ENCODE measurements around the gene CMTM7.
"Not testable (repeated sequence)": the region's sequence is repeated elsewhere in the genome, so short reads cannot be mapped to it uniquely, and the experiment has no call there.

Gene CMTM7

GRCh38 chr3:32383136-32383711 lies 8.4 kb upstream of the CMTM7 start:
- no peak for DNase-seq

GRCh38 chr3:32384938-32385337 lies 6.7 kb upstream of the CMTM7 start:
- DNase-seq, result no peak

- DNase-seq, result no peak
Measured at GRCh38 chr3:32387512-32387911, 4.1 kb upstream of the CMTM7 start.

GRCh38 chr3:32389577-32389976 lies 2.1 kb upstream of the CMTM7 start:
- DNase-seq, result not testable (repeated sequence)

GRCh38 chr3:32392536-32393302 lies 1.1 kb downstream of the CMTM7 start:
- no peak for DNase-seq

- no peak for DNase-seq
Measured at GRCh38 chr3:32395496-32395895, 3.8 kb downstream of the CMTM7 start.

GRCh38 chr3:32397941-32398340 lies 6.3 kb downstream of the CMTM7 start:
- no peak for DNase-seq

GRCh38 chr3:32398531-32398930 lies 6.9 kb downstream of the CMTM7 start:
- DNase-seq, result no peak

GRCh38 chr3:32399030-32399620 lies 7.5 kb downstream of the CMTM7 start:
- no peak for DNase-seq

GRCh38 chr3:32401126-32401525 lies 9.5 kb downstream of the CMTM7 start:
- no peak for DNase-seq

GRCh38 chr3:32401556-32402081 lies 10.0 kb downstream of the CMTM7 start:
- DNase-seq, result no peak

- DNase-seq, result no peak
Measured at GRCh38 chr3:32403663-32404062, 12.0 kb downstream of the CMTM7 start.

- DNase-seq, result no peak
Measured at GRCh38 chr3:32404714-32405113, 13.1 kb downstream of the CMTM7 start.

- DNase-seq, result no peak
Measured at GRCh38 chr3:32405155-32405554, 13.5 kb downstream of the CMTM7 start.

- DNase-seq, result no peak
Measured at GRCh38 chr3:32405711-32406323, 14.2 kb downstream of the CMTM7 start.

GRCh38 chr3:32406486-32407408 lies 15.1 kb downstream of the CMTM7 start:
- DNase-seq, result no peak

- DNase-seq, result no peak
Measured at GRCh38 chr3:32410367-32411246, 19.0 kb downstream of the CMTM7 start.

- DNase-seq, result no peak
Measured at GRCh38 chr3:32411442-32411841, 19.8 kb downstream of the CMTM7 start.

- no peak for DNase-seq
Measured at GRCh38 chr3:32412887-32413286, 21.2 kb downstream of the CMTM7 start.

GRCh38 chr3:32413845-32414521 lies 22.3 kb downstream of the CMTM7 start:
- no peak for DNase-seq

Measured in NCI-H2107 (cell line).